K562 (cell line): ENCODE results near the gene HRH1. TPM values are rescaled to one million over a fixed set of nuclear protein-coding genes. Genes with fewer than 3 reads are reported as not detected.

Experiments
- ATAC-seq: fragments of 200-7000 bp; cut with Tn5 transposase; 3 replicates; pipeline ENCODE4 v1.9.1; 2020; ENCODE audit warnings: moderate library complexity
- BruUV-seq: library from RNA; stranded (reverse); fragments of 400-500 nt; replicated peaks from 2 replicates; lab custom pipeline; 2021; lab: Mats Ljungman, UMichigan
- CTCF ChIA-PET: fragments of 300-600 bp; formaldehyde crosslinking; extraction: SDS; loops from one replicate; lab custom pipeline; 2021; ENCODE audit warnings: low intra/inter-chr PET ratio; lab: Yijun Ruan, JAX
- POLR2A ChIA-PET: fragments of 300-600, 350-650 bp; sonication (Branson Sonifier 250); formaldehyde crosslinking; extraction: SDS; loops from one replicate; lab custom pipeline; 2021; ENCODE audit warnings: antibody characterized with exemption, inconsistent platforms; lab: Yijun Ruan, JAX
- DNase-seq, 4 experiments: peaks; one replicate each; pipeline versions ENCODE4 v3.0.0 to v3.0.0-alpha.2; 2011 to 2018; ENCODE audit warnings: low spot score in 3 of 4, mixed read lengths in 3 of 4; ENCODE audit errors: extremely low read depth in 1 of 4
- FAIRE-seq: peaks from 2 replicates; lab custom pipeline; 2011; peaks lifted over from hg19 to GRCh38; lab: Jason Lieb, UNC
- H2AFZ ChIP-seq: 2 replicates; pipeline ENCODE4 v1.6.0; 2011; ENCODE audit warnings: low read depth, low read length, control low read depth, inconsistent platforms
- H3K27ac ChIP-seq: fragments of 200-600 bp; 3 replicates; pipeline ENCODE4 v1.8.0; 2011; ENCODE audit warnings: low read depth, mild to moderate bottlenecking, control low read depth, inconsistent platforms, low read length, moderate library complexity, mixed read lengths; ENCODE audit errors: extremely low read depth
- H3K27me3 ChIP-seq, 2 experiments: fragments of 300-600 bp in 1 of 2; 2 replicates in 1 of 2; 3 replicates in 1 of 2; pipeline versions ENCODE4 v1.6.0 to v1.8.0; 2011; ENCODE audit warnings: inconsistent platforms in 2 of 2, low read length in 2 of 2, mild to moderate bottlenecking in 1 of 2, mixed read lengths in 1 of 2, moderate library complexity in 1 of 2; ENCODE audit not compliant: control insufficient read depth in 2 of 2, insufficient read depth in 2 of 2
- H3K36me3 ChIP-seq: fragments of 300-600 bp; 3 replicates; pipeline ENCODE4 v1.8.0; 2011; ENCODE audit warnings: mild to moderate bottlenecking, low read length, inconsistent platforms; ENCODE audit not compliant: control insufficient read depth, insufficient read depth
- H3K4me1 ChIP-seq, 2 experiments: fragments of 200-600 bp in 1 of 2; replicated peaks in 1 of 2; 2 replicates in 1 of 2; 3 replicates in 1 of 2; pipeline versions ENCODE4 v1.5.1 to v1.8.0; 2011; ENCODE audit warnings: inconsistent platforms in 2 of 2, low read length in 2 of 2, mild to moderate bottlenecking in 1 of 2, mixed read lengths in 1 of 2, moderate library complexity in 1 of 2; ENCODE audit not compliant: control insufficient read depth in 2 of 2, insufficient read depth in 2 of 2
- H3K4me2 ChIP-seq: 2 replicates; pipeline ENCODE4 v1.6.1; 2011; ENCODE audit warnings: low read length, control low read depth, inconsistent platforms, mixed read lengths; ENCODE audit not compliant: insufficient read depth
- H3K4me3 ChIP-seq: fragments of 200-600 bp; sonication (generic), shearing (Covaris generic); 2 replicates; pipeline ENCODE4 v1.5.1; 2016; ENCODE audit warnings: control low read depth, inconsistent platforms
- H3K79me2 ChIP-seq: fragments of 200-600 bp; 3 replicates; pipeline ENCODE4 v1.8.0; 2011; ENCODE audit warnings: low read length, inconsistent platforms; ENCODE audit not compliant: control insufficient read depth, insufficient read depth
- H3K9ac ChIP-seq, 2 experiments: 2 replicates each; pipeline versions ENCODE4 v1.6.0 to v1.6.1; 2011; ENCODE audit warnings: low read depth in 2 of 2, low read length in 2 of 2, control low read depth in 1 of 2, inconsistent platforms in 1 of 2, mild to moderate bottlenecking in 1 of 2, mixed read lengths in 1 of 2; ENCODE audit not compliant: insufficient read depth in 1 of 2
- H3K9me1 ChIP-seq: one replicate; pipeline ENCODE4 v1.6.0; 2011; ENCODE audit warnings: inconsistent platforms, mild to moderate bottlenecking, low read length, moderate library complexity; ENCODE audit not compliant: control insufficient read depth, insufficient read depth
- H3K9me3 ChIP-seq: replicated peaks from 2 replicates; pipeline ENCODE4 v1.5.1; 2011; ENCODE audit warnings: low read depth, low read length, inconsistent platforms; ENCODE audit not compliant: control insufficient read depth, insufficient read depth
- H4K20me1 ChIP-seq: replicated peaks from 2 replicates; pipeline ENCODE4 v1.6.1; 2011; ENCODE audit warnings: low read length, inconsistent platforms, mixed read lengths; ENCODE audit not compliant: control insufficient read depth, insufficient read depth
- CCNT2 ChIP-seq: IDR thresholded peaks from 2 replicates; pipeline ENCODE4 v1.6.1; 2011; ENCODE audit warnings: borderline replicate concordance, low read depth, mild to moderate bottlenecking, moderate library complexity, mixed read lengths, low read length; ENCODE audit not compliant: insufficient read length; ENCODE audit errors: extremely low read depth
- FOS ChIP-seq: IDR thresholded peaks from 3 replicates; pipeline ENCODE4 v1.6.1; 2011; ENCODE audit not compliant: insufficient read length; ENCODE audit errors: extremely low read depth
- FUS ChIP-seq: fragments of 200-400 bp; formaldehyde crosslinking; optimal IDR thresholded peaks from 2 replicates; pipeline ENCODE3; 2017; ENCODE audit warnings: low read depth, low read length
- MAFF ChIP-seq: IDR thresholded peaks from 2 replicates; pipeline ENCODE4 v1.6.1; 2012; ENCODE audit warnings: low read length, improper control_type of control experiment
- NFYB ChIP-seq: IDR thresholded peaks from 2 replicates; pipeline ENCODE4 v1.6.1; 2011; ENCODE audit warnings: mild to moderate bottlenecking, moderate library complexity; ENCODE audit not compliant: insufficient read length; ENCODE audit errors: extremely low read depth
- RFX5 ChIP-seq: IDR thresholded peaks from 2 replicates; pipeline ENCODE4 v1.6.1; 2011; ENCODE audit warnings: low read depth, mild to moderate bottlenecking, improper control_type of control experiment, low read length
- SP2 ChIP-seq: IDR thresholded peaks from 2 replicates; pipeline ENCODE4 v1.6.1; 2011; ENCODE audit warnings: mild to moderate bottlenecking, low read depth, low read length, moderate library complexity; ENCODE audit not compliant: poor library complexity, severe bottlenecking; ENCODE audit errors: extremely low read depth
- TAF1 ChIP-seq: IDR thresholded peaks from 2 replicates; pipeline ENCODE4 v1.6.1; 2011; ENCODE audit warnings: mild to moderate bottlenecking, low read length, moderate library complexity; ENCODE audit not compliant: insufficient read depth, control insufficient read depth, severe bottlenecking; ENCODE audit errors: extremely low read depth
- WGBS: fragments of 100-300 bp; shearing (Covaris generic); methylation state at CpG from one replicate; pipeline ENCODE4 v1.1.6; 2016; ENCODE audit warnings: low coverage, mixed read lengths; ENCODE audit not compliant: insufficient coverage; ENCODE audit errors: missing lambda C conversion rate; 5-methylcytosine and 5-hydroxymethylcytosine counted together
- in situ Hi-C: fragments of 300-500 bp; cut with MboI; formaldehyde crosslinking; loops from 4 replicates; pipeline ENCODE4 v1.15.0; 2018; ENCODE audit warnings: inconsistent platforms, mixed read lengths
- intact Hi-C: fragments of 100-400 bp; cut with micrococcal nuclease; formaldehyde crosslinking; loops from 2 replicates; pipeline ENCODE4 v1.14.2; 2022
- polyA plus RNA-seq, 8 experiments: library from polyadenylated mRNA; depleted of rRNA in 4 of 8; stranded (reverse) in 5 of 8; unstranded in 3 of 8; fragments of >200 nt; fragmentation: Nextera tagmentation in 2 of 8; fragmentation: Illumina TruSeq in 1 of 8; extraction: Ambion mirVana in 2 of 8; extraction: Trizol in 1 of 8; gene quantifications; 2 replicates each; pipeline versions ENCODE4 v1.2.1 to v1.2.3, GENCODE V29; 2011 to 2014; ENCODE audit warnings: inconsistent platforms in 1 of 8, missing spikeins in 1 of 8
- total RNA-seq, 7 experiments: library from RNA; depleted of rRNA in 6 of 7; stranded (reverse); fragments of >200 nt in 6 of 7; fragmentation: Illumina TruSeq in 2 of 7; extraction: Trizol in 2 of 7; gene quantifications; 2 replicates each; pipeline versions ENCODE4 v1.2.1 to v1.2.3, GENCODE V29; 2011 to 2021; ENCODE audit warnings: low replicate concordance in 1 of 7
- TF ChIP-seq, protein P1 (sequence below): fragments of 450-650 bp; formaldehyde crosslinking; IDR thresholded peaks from 2 replicates; pipeline ENCODE4 v1.4.0; 2022; ENCODE audit warnings: missing genetic modification characterization
- TF ChIP-seq, protein P2 (sequence below): fragments of 200-800 bp; sonication (Bioruptor generic); IDR thresholded peaks from 2 replicates; pipeline ENCODE4 v1.6.1; 2017; ENCODE audit warnings: missing genetic modification characterization, missing compliant biosample characterization

Gene HRH1
- total and polyA plus RNA-seq, 9 of the 15 experiments (the other 6 are each of a cell fraction or from before 2014, with no cell fraction given) = 0.03 to 0.15 (median 0.06) TPM; not detected in 1

DNA sequence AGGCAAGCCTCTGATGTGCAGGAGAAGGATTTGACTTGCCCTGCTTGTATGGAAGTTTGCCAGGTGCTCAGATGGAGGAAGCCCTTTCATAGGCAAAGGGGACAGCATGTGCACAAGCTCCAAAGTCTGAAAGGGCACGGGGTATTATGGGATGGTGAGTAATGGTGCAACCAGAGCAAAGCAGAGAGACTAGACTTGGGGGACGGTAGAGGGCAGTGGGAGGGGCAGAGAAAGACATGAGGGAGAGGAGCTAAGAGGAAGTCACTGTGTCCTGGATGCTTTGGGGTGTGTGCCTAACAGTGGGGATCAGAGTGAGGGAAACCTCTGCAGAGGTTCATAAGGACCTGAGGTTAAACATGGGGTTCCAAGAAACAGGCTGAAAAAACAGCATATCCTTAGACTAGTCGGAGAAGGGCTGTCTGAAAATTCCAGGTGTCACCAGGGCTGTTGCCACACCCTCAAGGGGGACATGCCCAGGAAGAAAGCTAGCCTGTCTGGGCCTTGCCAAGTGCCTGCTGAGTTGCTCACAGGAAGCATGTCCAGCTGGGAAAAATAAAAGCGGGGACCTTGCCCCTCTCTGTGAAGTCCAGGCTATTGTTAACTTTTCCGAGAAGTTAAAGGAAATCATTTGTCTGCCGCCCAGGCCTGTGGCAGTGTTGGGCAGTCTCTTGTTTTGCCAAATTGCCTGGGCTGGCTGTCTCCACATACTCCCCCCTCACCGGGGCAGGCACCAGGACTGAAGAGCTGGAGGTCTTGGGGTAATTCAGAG lies 47.1 kb downstream of the HRH1 start:
- Histone ChIP-seq H3K36me3 (no peaks in the 10 kb centered on the region), H3K4me1 (no peaks in the 10 kb centered on the region), H3K9ac (no peak overlapping the region), H3K27ac (no peak overlapping the region), H3K9me1 (no peaks in the 10 kb centered on the region), H3K79me2 (no peaks in the 10 kb centered on the region), H3K4me2 (no peak overlapping the region), H3K9me3 (no peaks in the 10 kb centered on the region), H3K27me3 (peaks cover 16 to 55% of the 10 kb centered on the region in 2 experiments; a peak in 4 of 5 replicates), H2AFZ (no peak overlapping the region), H4K20me1 (peaks cover 4% of the 10 kb centered on the region; the same call in 1 of the 2 replicates), H3K4me3 (no peak overlapping the region)
- WGBS = 2% methylated on average over 7 of the region's 7 CpGs
- CTCF ChIA-PET = no interaction called here
- FAIRE-seq = no peak
- intact Hi-C loops (no loop called here), in situ Hi-C loops (no loop called here)
- DNase-seq = no peak
- no peak for TF ChIP-seq MAFF
- no peak for TF ChIP-seq CCNT2
- TF ChIP-seq TAF1 = no peak
- TF ChIP-seq, protein P1, sequence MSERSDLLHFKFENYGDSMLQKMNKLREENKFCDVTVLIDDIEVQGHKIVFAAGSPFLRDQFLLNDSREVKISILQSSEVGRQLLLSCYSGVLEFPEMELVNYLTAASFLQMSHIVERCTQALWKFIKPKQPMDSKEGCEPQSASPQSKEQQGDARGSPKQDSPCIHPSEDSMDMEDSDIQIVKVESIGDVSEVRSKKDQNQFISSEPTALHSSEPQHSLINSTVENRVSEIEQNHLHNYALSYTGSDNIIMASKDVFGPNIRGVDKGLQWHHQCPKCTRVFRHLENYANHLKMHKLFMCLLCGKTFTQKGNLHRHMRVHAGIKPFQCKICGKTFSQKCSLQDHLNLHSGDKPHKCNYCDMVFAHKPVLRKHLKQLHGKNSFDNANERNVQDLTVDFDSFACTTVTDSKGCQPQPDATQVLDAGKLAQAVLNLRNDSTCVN (CRISPR knock-in tag) = no peak
- TF ChIP-seq FUS = no peak
- TF ChIP-seq SP2 = no peak
- TF ChIP-seq, protein P2, sequence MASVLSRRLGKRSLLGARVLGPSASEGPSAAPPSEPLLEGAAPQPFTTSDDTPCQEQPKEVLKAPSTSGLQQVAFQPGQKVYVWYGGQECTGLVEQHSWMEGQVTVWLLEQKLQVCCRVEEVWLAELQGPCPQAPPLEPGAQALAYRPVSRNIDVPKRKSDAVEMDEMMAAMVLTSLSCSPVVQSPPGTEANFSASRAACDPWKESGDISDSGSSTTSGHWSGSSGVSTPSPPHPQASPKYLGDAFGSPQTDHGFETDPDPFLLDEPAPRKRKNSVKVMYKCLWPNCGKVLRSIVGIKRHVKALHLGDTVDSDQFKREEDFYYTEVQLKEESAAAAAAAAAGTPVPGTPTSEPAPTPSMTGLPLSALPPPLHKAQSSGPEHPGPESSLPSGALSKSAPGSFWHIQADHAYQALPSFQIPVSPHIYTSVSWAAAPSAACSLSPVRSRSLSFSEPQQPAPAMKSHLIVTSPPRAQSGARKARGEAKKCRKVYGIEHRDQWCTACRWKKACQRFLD = no peak
- no peak for TF ChIP-seq RFX5
- no peak for TF ChIP-seq NFYB
- TF ChIP-seq FOS = no peak
- POLR2A ChIA-PET = interaction anchor here (0.6 kb wide), 1 partner anchor 60 kb away, joined by 4 read pairs; no protein-coding TSS in a partner anchor
- no TSS peak for BruUV-seq
- no peak for ATAC-seq
